AG04450 (cell line): ENCODE results near the gene ZFYVE1. TPM values are rescaled to one million over a fixed set of nuclear protein-coding genes. Genes with fewer than 3 reads are reported as not detected.
"Not testable (repeated sequence)": the region's sequence is repeated elsewhere in the genome, so short reads cannot be mapped to it uniquely, and the experiment has no call there.

Source experiments
- CTCF ChIA-PET: fragments of 300-600, 350-600 bp; formaldehyde crosslinking; extraction: SDS; loops from one replicate; lab custom pipeline; 2022; ENCODE audit warnings: antibody characterized with exemption, inconsistent platforms; lab: Charles Lee
- POLR2A ChIA-PET: fragments of 350-600 bp; formaldehyde crosslinking; extraction: SDS; loops from one replicate; lab custom pipeline; 2021; ENCODE audit warnings: antibody characterized with exemption, inconsistent platforms; lab: Yijun Ruan, JAX
- DNase-seq: peaks from one replicate; pipeline ENCODE4 v3.0.0-alpha.2; 2011; ENCODE audit warnings: low read depth, low spot score
- H3K27ac ChIP-seq: one replicate; pipeline ENCODE4 v1.5.1; 2012; ENCODE audit warnings: low read depth, low read length, control low read depth
- H3K27me3 ChIP-seq: one replicate; pipeline ENCODE4 v1.6.0; 2012; ENCODE audit warnings: low read length; ENCODE audit not compliant: control insufficient read depth, insufficient read depth
- H3K4me3 ChIP-seq: 2 replicates; pipeline ENCODE4 v1.5.1; 2011; ENCODE audit warnings: mild to moderate bottlenecking, low read depth, low read length, control low read depth
- H3K9me3 ChIP-seq: 2 replicates; pipeline ENCODE4 v1.5.1; 2012; ENCODE audit warnings: low read length; ENCODE audit not compliant: control insufficient read depth, insufficient read depth
- polyA plus RNA-seq: library from polyadenylated mRNA; depleted of rRNA; stranded (reverse); fragments of >200 nt; gene quantifications from 2 replicates; pipeline ENCODE4 v1.2.3, GENCODE V29; 2011
- TF ChIP-seq, protein P1 (sequence below): IDR thresholded peaks from 2 replicates; pipeline ENCODE4 v1.5.1; 2011; ENCODE audit warnings: low read depth, low read length, control low read depth, inconsistent platforms

The ZFYVE1 gene
- polyA plus RNA-seq, 1 experiment = 27.4 TPM

DNA sequence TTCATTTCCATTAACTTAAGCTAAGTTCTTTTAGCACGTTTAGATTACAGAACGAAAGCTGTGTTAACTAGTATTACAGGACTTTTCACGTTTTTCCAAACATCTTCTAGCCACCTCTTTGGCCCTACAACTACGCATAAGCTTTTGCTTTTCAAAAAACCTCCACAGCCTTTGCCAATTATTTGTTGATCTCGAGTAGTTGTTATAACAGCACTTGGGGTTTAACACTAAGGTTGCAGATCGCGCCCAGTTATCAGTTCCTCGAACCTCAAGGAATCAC lies 31.0 kb upstream of the ZFYVE1 start:
- H3K27me3 ChIP-seq = no peaks in the 10 kb centered on the region
- H3K9me3 ChIP-seq = peaks cover 3% of the 10 kb centered on the region; the same call in 1 of the 2 replicates
- DNase-seq = no peak
- TF ChIP-seq, protein P1, sequence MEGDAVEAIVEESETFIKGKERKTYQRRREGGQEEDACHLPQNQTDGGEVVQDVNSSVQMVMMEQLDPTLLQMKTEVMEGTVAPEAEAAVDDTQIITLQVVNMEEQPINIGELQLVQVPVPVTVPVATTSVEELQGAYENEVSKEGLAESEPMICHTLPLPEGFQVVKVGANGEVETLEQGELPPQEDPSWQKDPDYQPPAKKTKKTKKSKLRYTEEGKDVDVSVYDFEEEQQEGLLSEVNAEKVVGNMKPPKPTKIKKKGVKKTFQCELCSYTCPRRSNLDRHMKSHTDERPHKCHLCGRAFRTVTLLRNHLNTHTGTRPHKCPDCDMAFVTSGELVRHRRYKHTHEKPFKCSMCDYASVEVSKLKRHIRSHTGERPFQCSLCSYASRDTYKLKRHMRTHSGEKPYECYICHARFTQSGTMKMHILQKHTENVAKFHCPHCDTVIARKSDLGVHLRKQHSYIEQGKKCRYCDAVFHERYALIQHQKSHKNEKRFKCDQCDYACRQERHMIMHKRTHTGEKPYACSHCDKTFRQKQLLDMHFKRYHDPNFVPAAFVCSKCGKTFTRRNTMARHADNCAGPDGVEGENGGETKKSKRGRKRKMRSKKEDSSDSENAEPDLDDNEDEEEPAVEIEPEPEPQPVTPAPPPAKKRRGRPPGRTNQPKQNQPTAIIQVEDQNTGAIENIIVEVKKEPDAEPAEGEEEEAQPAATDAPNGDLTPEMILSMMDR = no peak
- H3K27ac ChIP-seq = peak overlapping the region; percentile 92
- CTCF ChIA-PET = no interaction called here
- POLR2A ChIA-PET = interaction anchor here (0.7 to 2.2 kb wide), 5 partner anchors 10 to 68 kb away, joined by 3 to 21 read pairs (median 7); partner anchors contain the start of gene ZFYVE1
- peak overlapping the region; percentile 94 for H3K4me3 ChIP-seq

DNA sequence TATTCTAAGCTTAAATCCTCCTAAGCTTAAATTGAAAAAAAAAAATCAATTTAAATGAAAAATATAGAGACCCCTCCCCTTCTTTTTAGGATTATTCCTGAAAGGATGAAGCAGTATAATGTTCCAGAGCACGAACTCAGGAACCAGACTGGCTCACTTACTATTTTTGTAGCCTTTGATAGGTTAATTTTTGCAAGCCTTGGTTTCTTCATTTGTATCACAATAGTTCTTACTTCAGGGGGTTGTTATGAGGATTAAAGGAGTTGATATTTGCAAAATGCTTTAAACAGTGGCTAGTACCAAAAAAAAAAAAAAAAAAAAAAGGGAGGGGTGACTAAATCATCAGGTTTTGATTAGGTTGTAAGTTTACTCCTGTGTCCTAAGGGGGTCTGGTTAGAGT lies 28.3 kb upstream of the ZFYVE1 start:
- no peak for DNase-seq
- TF ChIP-seq, protein P1 = no peak
- H3K27ac ChIP-seq = no peak overlapping the region
- H3K27me3 ChIP-seq = no peaks in the 10 kb centered on the region
- POLR2A ChIA-PET = no interaction called here
- CTCF ChIA-PET = no interaction called here
- H3K9me3 ChIP-seq = peaks cover 3% of the 10 kb centered on the region; the same call in 1 of the 2 replicates
- no peak overlapping the region for H3K4me3 ChIP-seq

GRCh38 chr14:73049428-73049827 lies 22.5 kb upstream of the ZFYVE1 start:
- Histone ChIP-seq H3K27me3 (no peaks in the 10 kb centered on the region), H3K27ac (no peak overlapping the region), H3K4me3 (no peak overlapping the region), H3K9me3 (no peaks in the 10 kb centered on the region)
- POLR2A ChIA-PET = interaction anchor here (0.7 kb wide), 1 partner anchor 12 kb away, joined by 3 read pairs; no protein-coding TSS in a partner anchor
- DNase-seq = no peak
- TF ChIP-seq, protein P1 = no peak
- CTCF ChIA-PET = no interaction called here

- H3K4me3 ChIP-seq = no peak overlapping the region
- H3K9me3 ChIP-seq = no peaks in the 10 kb centered on the region
- H3K27ac ChIP-seq = no peak overlapping the region
- no peak for DNase-seq
- POLR2A ChIA-PET = no interaction called here
- CTCF ChIA-PET = no interaction called here
- TF ChIP-seq, protein P1 = no peak
- H3K27me3 ChIP-seq = no peaks in the 10 kb centered on the region
Observed at GRCh38 chr14:73047808-73048207, 20.9 kb upstream of the ZFYVE1 start.

- H3K9me3 ChIP-seq, H3K27me3 ChIP-seq, DNase-seq, CTCF ChIA-PET, H3K27ac ChIP-seq, H3K4me3 ChIP-seq: not testable (repeated sequence)
- POLR2A ChIA-PET = interaction anchor here (0.6 kb wide), 1 partner anchor 13 kb away, joined by 3 read pairs; no protein-coding TSS in a partner anchor
Observed at GRCh38 chr14:73036706-73037450, 10.0 kb upstream of the ZFYVE1 start.
